Measurements from ENCODE around the gene PTPRD. TPM values are rescaled to one million over a fixed set of nuclear protein-coding genes. Genes with fewer than 3 reads are reported as not detected.

The PTPRD gene
- total RNA-seq, 1 experiment from 2014 or later, result 69.6 TPM

- ATAC-seq, result no peak
- H3K4me3 Mint-ChIP-seq, result no peak overlapping the region
Measured at GRCh38 chr9:10212702-10213101, 400.1 kb downstream of the PTPRD start.

DNA sequence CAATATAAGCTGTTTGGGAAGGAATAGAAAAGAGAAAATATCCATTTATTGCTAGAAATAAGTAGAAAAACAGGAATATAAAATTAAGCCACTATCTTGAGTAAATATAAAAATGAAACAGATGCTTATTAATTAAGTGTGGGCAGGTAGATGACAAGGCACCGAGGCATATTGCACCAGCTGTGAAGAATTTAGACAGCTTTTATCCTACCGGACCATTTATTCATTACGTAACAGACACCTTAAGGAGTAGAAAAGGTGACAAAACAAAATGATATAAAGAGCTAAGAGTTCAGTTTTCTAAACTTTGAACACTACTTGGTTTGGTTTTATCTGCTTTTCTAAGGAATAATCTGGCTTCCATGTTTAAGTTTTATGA lies 404.1 kb downstream of the PTPRD start:
- Mint-ChIP-seq H3K9me3 (no peaks in the 10 kb centered on the region), H3K27ac (no peak overlapping the region), H3K4me3 (peak overlapping the region; percentile 73), H3K4me1 (no peaks in the 10 kb centered on the region), H3K27me3 (ENCODE audit: low read depth) (peaks cover 5% of the 10 kb centered on the region), H3K36me3 (no peaks in the 10 kb centered on the region)
- CTCF ChIA-PET, result no interaction called here
- POLR2A ChIA-PET, result no interaction called here
- no peak for ATAC-seq
- no peak for DNase-seq (ENCODE audit: low spot score)
- TF ChIP-seq ZNF317 (CRISPR knock-in tag; IDR thresholded peaks at IDR 0.05; ENCODE audit: borderline replicate concordance, low read depth) (no peak), CREB1 (CRISPR knock-in tag; IDR thresholded peaks at IDR 0.05) (no peak), ZNF423 (CRISPR knock-in tag; IDR thresholded peaks at IDR 0.05) (no peak), RELA (CRISPR knock-in tag; IDR thresholded peaks at IDR 0.05; ENCODE audit: borderline replicate concordance) (no peak), ARID4B (CRISPR knock-in tag; IDR thresholded peaks at IDR 0.05; ENCODE audit: borderline replicate concordance) (no peak), GTF2I (CRISPR knock-in tag; conservative IDR thresholded peaks at IDR 0.05) (no peak), ZBTB21 (CRISPR knock-in tag; IDR thresholded peaks at IDR 0.05; ENCODE audit: borderline replicate concordance) (no peak)
- TF ChIP-seq, protein P1, sequence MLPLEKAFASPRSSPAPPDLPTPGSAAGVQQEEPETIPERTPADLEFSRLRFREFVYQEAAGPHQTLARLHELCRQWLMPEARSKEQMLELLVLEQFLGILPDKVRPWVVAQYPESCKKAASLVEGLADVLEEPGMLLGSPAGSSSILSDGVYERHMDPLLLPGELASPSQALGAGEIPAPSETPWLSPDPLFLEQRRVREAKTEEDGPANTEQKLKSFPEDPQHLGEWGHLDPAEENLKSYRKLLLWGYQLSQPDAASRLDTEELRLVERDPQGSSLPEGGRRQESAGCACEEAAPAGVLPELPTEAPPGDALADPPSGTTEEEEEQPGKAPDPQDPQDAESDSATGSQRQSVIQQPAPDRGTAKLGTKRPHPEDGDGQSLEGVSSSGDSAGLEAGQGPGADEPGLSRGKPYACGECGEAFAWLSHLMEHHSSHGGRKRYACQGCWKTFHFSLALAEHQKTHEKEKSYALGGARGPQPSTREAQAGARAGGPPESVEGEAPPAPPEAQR (CRISPR knock-in tag; IDR thresholded peaks at IDR 0.05), result no peak
- TF ChIP-seq, protein P2, sequence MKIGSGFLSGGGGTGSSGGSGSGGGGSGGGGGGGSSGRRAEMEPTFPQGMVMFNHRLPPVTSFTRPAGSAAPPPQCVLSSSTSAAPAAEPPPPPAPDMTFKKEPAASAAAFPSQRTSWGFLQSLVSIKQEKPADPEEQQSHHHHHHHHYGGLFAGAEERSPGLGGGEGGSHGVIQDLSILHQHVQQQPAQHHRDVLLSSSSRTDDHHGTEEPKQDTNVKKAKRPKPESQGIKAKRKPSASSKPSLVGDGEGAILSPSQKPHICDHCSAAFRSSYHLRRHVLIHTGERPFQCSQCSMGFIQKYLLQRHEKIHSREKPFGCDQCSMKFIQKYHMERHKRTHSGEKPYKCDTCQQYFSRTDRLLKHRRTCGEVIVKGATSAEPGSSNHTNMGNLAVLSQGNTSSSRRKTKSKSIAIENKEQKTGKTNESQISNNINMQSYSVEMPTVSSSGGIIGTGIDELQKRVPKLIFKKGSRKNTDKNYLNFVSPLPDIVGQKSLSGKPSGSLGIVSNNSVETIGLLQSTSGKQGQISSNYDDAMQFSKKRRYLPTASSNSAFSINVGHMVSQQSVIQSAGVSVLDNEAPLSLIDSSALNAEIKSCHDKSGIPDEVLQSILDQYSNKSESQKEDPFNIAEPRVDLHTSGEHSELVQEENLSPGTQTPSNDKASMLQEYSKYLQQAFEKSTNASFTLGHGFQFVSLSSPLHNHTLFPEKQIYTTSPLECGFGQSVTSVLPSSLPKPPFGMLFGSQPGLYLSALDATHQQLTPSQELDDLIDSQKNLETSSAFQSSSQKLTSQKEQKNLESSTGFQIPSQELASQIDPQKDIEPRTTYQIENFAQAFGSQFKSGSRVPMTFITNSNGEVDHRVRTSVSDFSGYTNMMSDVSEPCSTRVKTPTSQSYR (CRISPR knock-in tag; IDR thresholded peaks at IDR 0.05), result no peak

More at GRCh38 chr9:10212702-10213101, 400.1 kb downstream of the PTPRD start:
- Mint-ChIP-seq H3K27ac (no peak overlapping the region), H3K9me3 (no peaks in the 10 kb centered on the region), H3K4me1 (no peaks in the 10 kb centered on the region), H3K36me3 (no peaks in the 10 kb centered on the region), H3K27me3 (ENCODE audit: low read depth) (peaks cover 5% of the 10 kb centered on the region)
- ChIA-PET CTCF (no interaction called here), POLR2A (no interaction called here)
- TF ChIP-seq, protein P3, sequence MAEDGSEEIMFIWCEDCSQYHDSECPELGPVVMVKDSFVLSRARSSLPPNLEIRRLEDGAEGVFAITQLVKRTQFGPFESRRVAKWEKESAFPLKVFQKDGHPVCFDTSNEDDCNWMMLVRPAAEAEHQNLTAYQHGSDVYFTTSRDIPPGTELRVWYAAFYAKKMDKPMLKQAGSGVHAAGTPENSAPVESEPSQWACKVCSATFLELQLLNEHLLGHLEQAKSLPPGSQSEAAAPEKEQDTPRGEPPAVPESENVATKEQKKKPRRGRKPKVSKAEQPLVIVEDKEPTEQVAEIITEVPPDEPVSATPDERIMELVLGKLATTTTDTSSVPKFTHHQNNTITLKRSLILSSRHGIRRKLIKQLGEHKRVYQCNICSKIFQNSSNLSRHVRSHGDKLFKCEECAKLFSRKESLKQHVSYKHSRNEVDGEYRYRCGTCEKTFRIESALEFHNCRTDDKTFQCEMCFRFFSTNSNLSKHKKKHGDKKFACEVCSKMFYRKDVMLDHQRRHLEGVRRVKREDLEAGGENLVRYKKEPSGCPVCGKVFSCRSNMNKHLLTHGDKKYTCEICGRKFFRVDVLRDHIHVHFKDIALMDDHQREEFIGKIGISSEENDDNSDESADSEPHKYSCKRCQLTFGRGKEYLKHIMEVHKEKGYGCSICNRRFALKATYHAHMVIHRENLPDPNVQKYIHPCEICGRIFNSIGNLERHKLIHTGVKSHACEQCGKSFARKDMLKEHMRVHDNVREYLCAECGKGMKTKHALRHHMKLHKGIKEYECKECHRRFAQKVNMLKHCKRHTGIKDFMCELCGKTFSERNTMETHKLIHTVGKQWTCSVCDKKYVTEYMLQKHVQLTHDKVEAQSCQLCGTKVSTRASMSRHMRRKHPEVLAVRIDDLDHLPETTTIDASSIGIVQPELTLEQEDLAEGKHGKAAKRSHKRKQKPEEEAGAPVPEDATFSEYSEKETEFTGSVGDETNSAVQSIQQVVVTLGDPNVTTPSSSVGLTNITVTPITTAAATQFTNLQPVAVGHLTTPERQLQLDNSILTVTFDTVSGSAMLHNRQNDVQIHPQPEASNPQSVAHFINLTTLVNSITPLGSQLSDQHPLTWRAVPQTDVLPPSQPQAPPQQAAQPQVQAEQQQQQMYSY (CRISPR knock-in tag; IDR thresholded peaks at IDR 0.05), result no peak
- TF ChIP-seq SMAD3 (CRISPR knock-in tag; IDR thresholded peaks at IDR 0.05; ENCODE audit: borderline replicate concordance) (no peak), RORB (CRISPR knock-in tag; IDR thresholded peaks at IDR 0.05) (no peak), FOXK1 (CRISPR knock-in tag; IDR thresholded peaks at IDR 0.05) (no peak), CREM (CRISPR knock-in tag; IDR thresholded peaks at IDR 0.05) (no peak), SP1 (CRISPR knock-in tag; conservative IDR thresholded peaks at IDR 0.05) (no peak), IRF2 (CRISPR knock-in tag; IDR thresholded peaks at IDR 0.05; ENCODE audit: borderline replicate concordance, low read depth) (no peak), TCF7 (CRISPR knock-in tag; IDR thresholded peaks at IDR 0.05; ENCODE audit: low read depth) (no peak), ZNF416 (CRISPR knock-in tag; IDR thresholded peaks at IDR 0.05) (no peak)
- TF ChIP-seq, protein P4, sequence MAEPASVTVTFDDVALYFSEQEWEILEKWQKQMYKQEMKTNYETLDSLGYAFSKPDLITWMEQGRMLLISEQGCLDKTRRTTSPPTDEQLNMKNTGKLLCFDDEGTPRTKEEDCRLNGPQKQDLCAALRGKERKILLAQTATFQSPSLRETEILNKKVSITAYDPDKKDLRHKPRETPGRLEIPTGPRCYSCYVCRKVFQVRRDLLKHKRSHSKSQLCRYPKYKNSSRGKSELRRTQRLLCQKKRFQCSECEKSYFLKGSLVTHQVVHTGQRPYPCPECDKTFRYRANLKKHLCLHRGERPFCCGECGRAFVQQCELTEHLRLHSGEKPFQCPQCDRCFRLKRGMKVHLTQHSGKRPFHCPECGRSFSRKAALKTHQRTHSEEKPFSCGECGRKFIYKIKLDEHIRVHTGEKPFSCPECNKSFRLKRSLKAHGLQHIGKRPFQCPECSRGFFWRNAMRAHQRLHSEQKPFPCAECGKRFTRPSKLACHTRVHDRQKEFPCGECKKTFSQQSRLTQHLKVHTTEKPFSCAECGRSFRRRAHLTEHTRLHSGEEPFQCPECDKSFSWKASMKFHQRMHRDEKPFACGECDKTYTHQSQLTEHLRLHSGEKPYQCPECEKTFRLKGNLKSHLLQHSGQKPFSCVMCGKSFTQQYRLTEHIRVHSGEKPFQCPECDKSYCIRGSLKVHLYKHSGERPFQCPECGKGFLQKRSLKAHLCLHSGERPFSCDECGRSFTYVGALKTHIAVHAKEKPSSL (CRISPR knock-in tag; conservative IDR thresholded peaks at IDR 0.05), result no peak
- TF ChIP-seq, protein P5, sequence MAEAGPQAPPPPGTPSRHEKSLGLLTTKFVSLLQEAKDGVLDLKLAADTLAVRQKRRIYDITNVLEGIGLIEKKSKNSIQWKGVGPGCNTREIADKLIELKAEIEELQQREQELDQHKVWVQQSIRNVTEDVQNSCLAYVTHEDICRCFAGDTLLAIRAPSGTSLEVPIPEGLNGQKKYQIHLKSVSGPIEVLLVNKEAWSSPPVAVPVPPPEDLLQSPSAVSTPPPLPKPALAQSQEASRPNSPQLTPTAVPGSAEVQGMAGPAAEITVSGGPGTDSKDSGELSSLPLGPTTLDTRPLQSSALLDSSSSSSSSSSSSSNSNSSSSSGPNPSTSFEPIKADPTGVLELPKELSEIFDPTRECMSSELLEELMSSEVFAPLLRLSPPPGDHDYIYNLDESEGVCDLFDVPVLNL (CRISPR knock-in tag; IDR thresholded peaks at IDR 0.05; ENCODE audit: borderline replicate concordance, low read depth), result no peak
- no peak for DNase-seq (ENCODE audit: low spot score)
